Neural cell (in vitro differentiated cells): Measurements from ENCODE around the gene UQCRFS1.

Experiments used
- EP300 ChIP-seq: fragments of 450-650 bp; conservative IDR thresholded peaks from 2 replicates; pipeline ENCODE4 v1.6.1; 2014; ENCODE audit warnings: antibody characterized with exemption, mild to moderate bottlenecking, moderate library complexity; ENCODE audit not compliant: poor library complexity, severe bottlenecking
- TF ChIP-seq, protein P1 (sequence below): fragments of 450-650 bp; IDR thresholded peaks from 2 replicates; pipeline ENCODE4 v1.5.1; 2014; ENCODE audit warnings: antibody characterized with exemption, mild to moderate bottlenecking, moderate library complexity; ENCODE audit not compliant: poor library complexity, severe bottlenecking

DNA sequence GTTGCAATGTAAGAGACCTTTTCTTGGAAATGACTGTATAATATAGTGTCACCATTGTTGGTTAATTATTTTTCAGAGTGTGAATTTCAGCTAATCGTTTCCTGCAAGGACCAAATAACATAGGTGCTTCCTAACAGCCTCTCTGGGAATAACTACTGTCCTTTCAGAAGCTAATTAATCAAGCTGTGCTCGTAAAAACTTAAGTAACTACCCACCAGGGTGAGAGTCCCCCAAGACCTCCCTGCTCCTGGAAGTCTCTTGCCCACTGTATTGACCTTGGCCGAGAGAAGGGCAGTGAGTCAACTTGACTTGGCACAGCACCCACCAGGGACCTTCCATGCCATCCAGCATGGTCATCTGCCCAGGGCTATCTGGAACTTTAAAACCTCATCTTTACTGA, 50.3 kb downstream of the UQCRFS1 start:
- TF ChIP-seq, protein P1, sequence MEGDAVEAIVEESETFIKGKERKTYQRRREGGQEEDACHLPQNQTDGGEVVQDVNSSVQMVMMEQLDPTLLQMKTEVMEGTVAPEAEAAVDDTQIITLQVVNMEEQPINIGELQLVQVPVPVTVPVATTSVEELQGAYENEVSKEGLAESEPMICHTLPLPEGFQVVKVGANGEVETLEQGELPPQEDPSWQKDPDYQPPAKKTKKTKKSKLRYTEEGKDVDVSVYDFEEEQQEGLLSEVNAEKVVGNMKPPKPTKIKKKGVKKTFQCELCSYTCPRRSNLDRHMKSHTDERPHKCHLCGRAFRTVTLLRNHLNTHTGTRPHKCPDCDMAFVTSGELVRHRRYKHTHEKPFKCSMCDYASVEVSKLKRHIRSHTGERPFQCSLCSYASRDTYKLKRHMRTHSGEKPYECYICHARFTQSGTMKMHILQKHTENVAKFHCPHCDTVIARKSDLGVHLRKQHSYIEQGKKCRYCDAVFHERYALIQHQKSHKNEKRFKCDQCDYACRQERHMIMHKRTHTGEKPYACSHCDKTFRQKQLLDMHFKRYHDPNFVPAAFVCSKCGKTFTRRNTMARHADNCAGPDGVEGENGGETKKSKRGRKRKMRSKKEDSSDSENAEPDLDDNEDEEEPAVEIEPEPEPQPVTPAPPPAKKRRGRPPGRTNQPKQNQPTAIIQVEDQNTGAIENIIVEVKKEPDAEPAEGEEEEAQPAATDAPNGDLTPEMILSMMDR: no peak
- no peak for TF ChIP-seq EP300
